Frontal cortex (tissue), 4 donors: ENCODE measurements around the gene DMWD. TPM values are rescaled to one million over a fixed set of nuclear protein-coding genes. Genes with fewer than 3 reads are reported as not detected.

Experiments used
- DNase-seq, 2 donors: peaks; one replicate each; pipeline ENCODE4 v3.0.0; 2012; ENCODE audit warnings: low spot score in 2 of 2
- FAIRE-seq: peaks from 2 replicates; lab custom pipeline; 2012; peaks lifted over from hg19 to GRCh38; lab: Jason Lieb, UNC
- total RNA-seq: library from RNA; depleted of rRNA; stranded (reverse); fragments of >200 nt; gene quantifications from one replicate; pipeline ENCODE4 v1.2.3, GENCODE V29; 2014
- donor health status: control.
- donor health status: control.
- donor health status: control.

The DMWD gene
- total RNA-seq, 1 donor from 2014 or later, result 47.7 TPM

DNA sequence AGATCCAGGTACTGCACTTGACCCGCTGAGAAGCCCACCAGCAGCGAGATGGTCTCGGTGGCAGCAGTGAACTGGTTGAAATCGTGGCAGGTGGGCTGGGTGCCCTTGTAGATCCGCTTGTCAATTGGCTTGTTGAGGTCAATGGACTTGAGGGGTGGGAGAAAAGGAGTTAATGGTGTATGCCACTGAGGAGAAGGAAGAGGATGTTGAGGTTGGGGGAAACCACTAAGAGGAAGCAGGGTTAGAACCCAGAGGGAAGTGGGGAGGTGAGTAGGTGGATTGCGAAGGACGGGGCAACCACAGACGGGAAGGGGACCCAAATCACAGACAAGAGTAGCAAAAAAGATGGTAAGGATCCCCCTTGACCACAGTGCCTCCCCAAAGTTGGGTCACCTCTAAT lies 1.7 kb downstream of the DMWD start:
- FAIRE-seq, result no peak
- DNase-seq, result peak; percentile 35 to 46

DNA sequence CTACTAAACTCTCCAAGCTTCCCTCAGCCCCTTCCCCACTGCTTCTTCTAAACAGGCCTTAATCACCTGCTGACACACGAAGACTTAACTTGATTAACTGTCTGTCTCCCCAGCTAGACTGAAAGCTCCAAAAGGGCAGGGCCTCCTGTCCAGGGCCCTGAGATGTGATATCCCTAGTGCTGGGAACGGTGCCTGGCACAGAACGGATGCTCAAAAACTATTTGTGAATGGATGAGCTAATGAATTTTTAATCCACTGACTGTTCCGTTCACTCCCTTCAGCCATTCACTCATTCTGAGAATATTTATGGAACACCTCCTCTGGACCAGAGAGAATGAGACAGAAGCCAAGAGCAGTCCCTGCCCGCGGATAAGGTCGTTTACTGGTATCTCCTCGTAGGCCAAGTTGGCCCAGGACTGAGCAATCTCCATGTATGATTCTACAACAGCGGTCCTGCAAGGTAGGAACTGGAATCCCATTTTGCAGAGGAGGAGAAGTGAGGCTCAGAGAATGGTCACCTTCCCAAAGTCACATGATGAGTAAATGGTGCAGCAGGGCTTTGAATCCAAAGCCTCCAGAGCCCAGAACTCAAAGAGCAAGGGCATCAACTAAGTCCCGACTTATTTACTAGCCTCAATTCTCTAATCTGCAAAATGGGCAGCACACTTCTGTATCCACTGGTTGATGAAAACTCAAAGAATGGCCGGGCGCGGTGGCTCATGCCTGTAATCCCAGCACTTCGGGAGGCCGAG lies 3.4 kb downstream of the DMWD start:
- no peak for FAIRE-seq
- no peak for DNase-seq

DNA sequence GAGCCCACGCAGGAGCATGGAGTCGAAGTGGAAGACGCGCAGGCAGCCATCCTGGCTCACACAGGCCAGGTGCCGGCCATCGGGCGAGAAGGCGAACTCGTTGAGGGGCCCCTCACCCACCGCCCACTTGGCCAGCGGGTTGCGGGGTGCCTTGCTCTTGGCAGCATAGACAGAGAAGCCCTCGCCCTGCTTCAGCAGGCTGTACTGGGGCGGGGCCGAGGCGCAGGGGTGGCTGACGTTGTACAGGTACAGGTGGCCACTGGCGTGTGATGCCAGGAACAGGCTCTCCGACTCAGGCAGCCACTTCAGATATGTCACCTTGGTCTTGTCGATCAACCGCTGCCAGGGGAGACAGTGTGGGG lies 6.1 kb downstream of the DMWD start:
- DNase-seq (peak in 1 of 2 donors; percentile 27), FAIRE-seq (no peak)

DNA sequence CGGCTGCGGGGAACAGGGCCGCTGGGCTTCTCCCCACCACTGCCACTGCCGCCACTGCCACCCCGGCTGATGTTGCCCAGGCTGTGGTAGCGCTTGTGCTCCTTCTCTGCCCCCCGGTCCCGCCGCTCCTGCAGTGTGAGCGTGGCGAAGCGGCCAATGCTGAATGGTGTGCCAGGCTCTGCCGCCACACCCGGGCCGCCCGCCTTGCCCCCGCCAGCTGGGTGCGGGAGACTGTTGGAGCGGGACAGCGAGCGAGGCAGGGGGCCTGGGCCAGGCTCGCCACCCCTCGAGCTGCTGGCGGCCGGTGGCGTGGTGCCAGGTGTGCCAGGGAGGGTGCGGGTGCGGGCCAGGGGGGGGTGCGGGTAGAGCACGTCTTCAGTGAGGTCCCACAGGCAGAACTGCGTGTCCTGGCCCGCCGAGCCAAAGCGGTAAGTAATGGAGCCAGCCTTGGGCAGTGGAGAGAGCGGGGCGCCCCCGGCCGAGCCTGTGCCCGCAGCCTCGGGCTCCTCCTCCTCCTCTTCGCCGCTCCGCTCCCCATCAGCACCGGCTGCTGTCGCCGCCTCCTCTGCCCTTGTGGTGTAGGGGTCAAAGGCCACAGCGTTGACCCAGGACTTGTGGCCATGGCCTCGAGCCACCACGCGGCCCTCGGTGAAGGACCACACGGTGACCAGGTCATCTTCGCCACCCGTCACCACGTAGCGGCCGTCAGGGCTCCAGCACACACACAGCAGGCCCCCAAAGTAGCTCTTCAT lies 6.7 kb downstream of the DMWD start:
- FAIRE-seq, result no peak
- peak in 1 of 2 donors; percentile 19 for DNase-seq

DNA sequence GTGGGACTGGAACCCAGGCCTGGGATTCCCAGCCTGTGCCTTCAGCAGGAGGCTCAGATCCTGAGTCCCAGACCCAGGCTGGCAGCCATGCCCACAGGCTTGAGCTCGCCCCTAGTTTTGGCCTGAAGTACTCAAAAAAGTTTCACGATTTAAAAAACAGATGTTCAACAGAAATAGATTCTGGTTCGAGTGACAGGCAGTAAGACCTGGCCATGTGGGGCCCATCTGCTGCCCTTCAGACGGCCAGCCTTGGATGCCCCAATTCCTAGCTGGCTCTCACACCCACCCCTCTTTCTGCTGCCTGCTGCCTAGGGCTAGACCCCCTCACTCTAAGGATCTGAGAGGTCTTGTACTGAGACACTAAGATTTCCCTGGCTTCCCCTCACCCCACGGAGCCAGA lies 7.5 kb downstream of the DMWD start:
- DNase-seq (peak in 1 of 2 donors; percentile 26), FAIRE-seq (no peak)

DNA sequence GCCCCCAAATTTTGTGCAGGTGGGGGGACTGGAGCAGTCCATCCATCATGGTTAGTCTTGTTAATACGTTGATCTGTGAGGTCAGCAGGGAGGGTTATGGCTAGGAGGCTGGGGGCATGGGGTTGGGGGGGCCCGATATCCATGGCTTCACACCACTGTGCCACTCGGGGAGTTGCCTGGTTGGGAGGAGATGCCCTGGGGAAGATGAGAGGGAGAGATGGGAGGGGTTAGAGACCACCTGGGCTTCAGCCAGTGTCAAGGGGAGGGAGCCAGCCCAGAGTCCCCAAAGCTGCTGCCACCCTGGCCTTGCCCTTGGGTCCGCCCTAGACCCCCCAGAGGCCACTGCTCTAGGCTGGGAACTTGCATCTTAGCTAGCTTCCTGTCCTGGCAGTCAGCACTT lies 8.5 kb downstream of the DMWD start:
- FAIRE-seq (no peak), DNase-seq (peak in 1 of 2 donors; percentile 23)

DNA sequence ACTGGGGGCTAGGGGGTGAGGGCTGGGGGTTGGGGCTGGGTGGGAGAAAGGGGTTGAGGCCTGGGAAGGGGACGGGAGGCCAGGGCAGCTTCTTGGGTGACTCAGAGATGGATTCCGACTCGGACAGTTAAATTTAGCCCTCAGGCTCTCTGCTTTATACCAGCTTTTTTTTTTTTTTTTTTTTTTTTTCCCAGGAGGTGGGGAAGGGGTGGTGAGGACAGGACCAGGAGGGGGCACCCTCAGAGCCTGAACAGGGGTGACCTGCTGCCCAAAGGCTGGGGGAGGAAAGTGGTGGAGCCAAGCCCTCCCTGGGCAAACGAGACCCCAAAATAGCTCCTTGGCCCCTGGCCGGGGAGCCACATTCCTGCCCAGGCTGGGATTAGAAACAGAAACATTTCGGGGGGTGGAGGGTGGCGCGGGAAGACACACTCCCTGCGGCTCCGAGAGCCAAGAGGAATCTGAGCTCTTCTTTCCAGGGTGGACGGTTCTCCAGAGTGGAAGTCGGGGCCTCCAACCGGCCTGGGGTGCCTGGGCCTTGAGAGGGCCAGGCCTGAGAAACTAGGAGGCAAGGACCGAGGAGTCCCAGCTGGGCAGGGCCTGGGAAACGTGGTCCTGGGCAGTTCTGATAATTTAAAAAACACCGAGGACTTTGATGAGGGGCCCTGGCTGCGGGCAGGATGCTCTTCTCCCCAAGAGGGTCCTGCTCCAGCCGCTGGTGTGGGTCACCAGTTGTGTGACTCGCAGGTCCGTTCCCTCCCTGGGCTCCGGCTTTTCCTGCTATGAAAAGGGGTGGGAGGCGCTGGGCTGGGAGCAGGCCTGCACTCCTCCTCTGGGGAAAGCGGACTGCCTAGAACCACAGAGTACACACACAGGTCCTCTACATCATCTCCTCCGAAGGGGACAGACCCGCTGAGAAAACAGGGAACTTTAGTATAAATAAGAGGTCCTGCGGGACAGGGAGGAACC lies 9.5 kb downstream of the DMWD start:
- peak in 1 of 2 donors; percentile 51 for DNase-seq
- no peak for FAIRE-seq

DNA sequence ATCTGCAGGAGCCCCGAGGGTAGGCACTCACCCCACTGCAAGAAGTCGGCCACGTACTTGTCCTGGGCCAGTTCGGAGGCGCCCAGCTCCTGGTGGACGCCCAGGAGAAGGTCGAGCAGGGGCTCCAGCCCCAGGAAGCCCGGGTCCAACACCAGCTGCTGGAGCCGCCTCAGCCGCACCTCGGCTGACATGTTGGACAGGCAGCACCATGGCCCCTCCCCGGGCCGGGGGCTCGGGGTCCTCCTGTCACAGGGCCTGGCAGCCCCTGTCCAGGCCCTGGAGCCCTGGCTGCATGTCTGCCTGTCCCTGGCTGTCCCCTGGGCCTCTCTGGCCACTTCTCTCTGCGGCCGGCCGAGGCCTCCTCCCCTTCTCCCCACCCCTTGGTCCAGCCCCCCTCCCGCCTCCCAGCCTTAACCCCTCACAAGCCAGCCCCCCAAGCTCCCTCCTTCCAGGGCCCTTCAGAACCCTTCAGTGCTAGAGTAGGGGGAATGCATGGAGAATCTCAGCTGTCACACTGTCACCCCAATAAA lies 10.4 kb downstream of the DMWD start, which contains the start of gene DMPK:
TSS of gene DMPK (minus strand) at position 329 of the 530 bp plus-strand sequence. CDS start at position 191, 138 bp downstream.
- DNase-seq (peak in 1 of 2 donors; percentile 69), FAIRE-seq (no peak)

DNA sequence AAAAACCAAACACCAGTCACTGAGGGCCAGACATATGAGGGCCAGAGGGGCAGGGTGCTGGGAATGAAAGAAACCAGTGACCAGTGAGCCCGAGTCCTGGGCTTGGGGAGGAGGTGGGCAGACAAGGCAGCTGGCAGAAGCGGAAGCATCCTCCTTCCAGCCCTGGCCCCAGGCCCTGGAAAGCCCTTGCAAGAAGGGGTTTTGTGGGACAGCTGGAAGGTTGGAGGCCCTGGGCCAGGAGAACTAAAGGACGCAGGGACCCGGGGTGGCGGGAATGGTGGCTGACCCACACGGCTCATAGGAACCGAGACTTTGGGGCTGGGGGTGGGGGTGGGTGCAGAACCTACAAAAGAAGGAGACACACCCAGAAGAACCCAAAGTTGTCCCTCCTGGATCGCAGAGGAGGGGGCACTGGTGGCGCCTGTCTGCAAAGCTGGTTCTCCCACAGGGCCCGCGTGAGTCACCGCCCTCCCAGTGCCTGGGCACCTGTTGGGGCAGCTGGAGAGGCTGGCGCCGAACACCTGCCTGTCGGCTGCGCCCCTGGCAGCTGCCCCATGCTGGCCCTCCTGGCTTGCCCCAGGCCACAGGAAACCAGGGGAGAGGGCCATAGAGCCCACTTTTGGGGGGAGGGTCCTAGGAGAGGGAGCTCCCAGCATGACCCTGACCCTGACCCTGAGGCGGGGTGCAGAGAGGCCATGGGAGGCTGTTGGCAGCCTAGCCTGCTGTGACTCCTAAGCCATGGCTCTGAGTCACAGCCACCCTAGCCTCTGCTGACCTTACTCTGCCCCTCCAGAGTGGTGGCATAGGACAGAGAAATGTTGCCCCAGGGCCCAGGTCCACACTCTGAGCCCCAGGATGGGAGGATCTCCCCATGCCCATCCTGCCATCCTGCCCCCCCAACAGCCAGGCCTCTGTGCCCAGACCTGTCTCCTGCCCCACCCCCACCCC lies 11.2 kb downstream of the DMWD start:
- peak in 1 of 2 donors; percentile 47 for DNase-seq
- FAIRE-seq, result no peak

DNA sequence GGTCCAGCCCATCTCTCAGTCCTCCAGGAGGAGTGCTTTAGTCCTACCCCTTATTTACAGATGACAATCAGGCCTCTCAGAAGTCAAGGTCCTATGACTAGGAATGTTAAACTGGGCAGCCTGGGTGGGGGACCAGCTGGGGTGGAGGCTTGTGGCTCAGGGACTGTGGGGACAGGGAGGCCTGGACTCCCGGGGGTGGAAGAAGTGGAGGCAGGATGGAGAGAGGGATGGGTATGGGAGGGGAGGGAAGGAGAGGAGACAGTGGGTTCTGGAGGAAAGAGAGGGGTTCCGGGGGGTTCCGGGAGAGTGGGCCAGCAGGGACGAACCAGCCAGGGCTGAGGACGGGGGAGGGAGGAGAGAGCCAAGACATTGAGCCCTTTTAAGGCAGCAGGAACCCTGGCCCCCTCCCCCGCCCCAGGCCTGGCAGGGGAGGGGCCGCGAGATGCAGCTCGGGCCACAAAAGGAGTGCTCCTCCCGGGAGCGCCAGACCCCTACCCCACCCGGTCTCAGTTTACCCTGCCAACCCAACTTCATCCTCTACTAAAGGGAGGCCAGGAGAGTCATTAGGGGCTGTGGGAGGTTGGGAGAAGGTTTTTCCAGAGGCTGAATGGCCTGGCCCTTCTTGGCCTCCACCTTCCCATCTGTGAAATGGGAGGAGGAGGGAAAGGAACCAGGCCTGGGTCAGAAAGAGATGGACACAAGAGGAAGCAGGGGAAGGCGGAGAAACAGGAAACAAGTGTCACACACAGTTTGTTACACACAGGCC lies 12.0 kb downstream of the DMWD start:
- no peak for FAIRE-seq
- peak in 1 of 2 donors; percentile 35 for DNase-seq

DNA sequence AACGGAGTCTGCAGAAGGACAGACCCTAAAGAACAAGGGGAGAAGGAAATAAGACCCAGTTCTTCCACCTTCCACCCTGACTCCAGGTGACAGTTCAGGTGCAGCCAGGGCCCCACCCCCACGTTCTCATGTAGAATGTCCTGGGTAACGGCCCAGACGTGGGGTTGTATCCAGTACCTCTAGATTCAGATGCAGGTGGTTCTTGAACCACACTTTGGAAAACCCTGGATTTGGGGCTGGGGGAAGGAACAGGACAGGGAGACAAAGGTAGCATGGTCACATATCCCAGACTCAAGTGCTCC lies 12.5 kb downstream of the DMWD start:
- FAIRE-seq (no peak), DNase-seq (peak in 1 of 2 donors; percentile 12)

DNA sequence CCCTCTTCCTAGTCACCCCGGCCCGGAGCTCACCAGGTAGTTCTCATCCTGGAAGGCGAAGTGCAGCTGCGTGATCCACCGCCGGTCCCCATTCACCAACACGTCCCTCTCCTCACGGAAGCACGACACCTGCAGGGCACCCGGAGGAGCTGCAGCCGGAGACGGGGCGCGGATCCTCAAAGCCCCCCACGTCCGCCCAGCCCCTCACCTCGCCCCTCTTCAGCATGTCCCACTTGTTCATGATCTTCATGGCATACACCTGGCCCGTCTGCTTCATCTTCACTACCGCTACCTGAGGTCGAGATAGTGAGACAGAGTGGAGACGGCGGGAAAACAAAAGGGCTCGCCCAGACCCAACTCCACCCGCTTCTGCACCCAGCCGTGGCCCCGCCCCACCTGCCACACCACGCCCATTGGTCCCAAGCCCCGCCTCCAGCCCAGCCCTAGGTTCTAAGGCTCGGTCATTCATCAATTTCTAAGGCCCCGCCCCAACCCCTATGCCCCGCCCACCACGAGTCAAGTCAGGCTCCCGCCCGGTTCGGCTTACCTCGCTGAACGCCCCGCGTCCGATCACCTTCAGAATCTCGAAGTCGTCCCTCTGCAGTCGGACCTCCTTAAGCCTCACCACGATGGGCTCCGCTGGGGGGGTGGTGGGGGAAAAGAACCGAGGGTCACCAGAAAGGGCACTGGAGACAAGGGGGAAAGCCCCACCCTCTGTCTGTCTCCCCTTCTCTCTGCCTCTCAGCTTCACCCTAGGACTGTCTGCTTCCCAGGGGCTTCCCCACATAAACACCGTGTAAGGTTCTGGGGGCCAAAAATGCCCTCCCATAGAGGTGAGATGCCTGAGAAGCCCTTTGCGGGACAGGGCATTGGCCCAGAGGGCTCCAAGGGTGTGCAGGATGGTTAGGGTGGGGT lies 13.2 kb downstream of the DMWD start:
- FAIRE-seq (no peak), DNase-seq (peak; percentile 25 to 70)

DNA sequence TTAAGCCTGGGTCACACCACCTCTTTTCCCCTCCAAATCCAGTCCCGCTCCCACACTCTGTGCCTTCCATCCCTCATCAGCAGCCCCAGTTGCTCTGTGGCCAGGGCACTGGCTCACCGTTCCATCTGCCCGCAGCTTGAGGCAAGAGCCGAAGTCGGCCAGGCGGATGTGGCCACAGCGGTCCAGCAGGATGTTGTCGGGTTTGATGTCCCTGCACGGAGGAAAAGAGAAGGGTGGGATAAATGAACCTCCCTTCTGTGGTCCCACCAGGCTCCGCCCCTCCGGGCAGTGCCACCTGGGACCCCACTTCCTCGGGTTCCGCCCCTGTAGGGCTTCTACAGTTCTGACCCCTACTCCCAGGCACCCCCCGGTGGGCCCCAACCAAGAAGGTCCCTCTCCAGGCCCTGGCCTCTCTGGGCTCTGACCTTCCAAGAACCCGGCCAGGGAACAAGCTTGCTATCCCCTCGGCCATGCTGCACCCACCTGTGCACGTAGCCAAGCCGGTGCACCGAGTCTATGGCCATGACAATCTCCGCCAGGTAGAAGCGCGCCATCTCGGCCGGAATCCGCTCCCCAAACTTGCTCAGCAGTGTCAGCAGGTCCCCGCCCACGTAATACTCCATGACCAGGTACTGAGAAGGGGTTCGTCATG lies 14.5 kb downstream of the DMWD start:
- DNase-seq (no peak), FAIRE-seq (no peak)

DNA sequence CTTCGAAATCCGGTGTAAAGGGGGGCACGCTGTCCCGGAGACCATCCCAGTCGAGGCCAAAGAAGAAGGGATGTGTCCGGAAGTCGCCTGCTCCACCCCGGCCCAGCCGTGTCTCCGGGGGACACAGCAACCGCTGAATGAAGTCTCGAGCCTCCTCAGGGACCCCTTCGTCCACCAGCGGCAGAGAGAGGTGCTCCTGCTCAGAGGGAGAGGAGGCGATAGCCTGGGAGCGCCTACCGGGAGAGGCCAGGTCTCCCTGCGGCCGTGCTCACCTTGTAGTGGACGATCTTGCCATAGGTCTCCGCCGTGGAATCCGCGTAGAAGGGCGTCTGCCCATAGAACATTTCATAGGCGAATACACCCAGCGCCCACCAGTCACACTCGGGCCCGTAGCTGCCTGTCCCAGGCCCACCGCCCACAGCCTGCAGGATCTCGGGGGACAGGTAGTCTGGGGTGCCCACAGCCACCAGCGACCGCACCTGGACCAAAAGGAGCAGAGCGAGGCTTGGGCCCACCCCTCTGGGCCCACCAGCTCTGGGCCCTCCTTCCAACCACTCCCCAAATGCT lies 15.2 kb downstream of the DMWD start:
- DNase-seq (no peak), FAIRE-seq (no peak)

DNA sequence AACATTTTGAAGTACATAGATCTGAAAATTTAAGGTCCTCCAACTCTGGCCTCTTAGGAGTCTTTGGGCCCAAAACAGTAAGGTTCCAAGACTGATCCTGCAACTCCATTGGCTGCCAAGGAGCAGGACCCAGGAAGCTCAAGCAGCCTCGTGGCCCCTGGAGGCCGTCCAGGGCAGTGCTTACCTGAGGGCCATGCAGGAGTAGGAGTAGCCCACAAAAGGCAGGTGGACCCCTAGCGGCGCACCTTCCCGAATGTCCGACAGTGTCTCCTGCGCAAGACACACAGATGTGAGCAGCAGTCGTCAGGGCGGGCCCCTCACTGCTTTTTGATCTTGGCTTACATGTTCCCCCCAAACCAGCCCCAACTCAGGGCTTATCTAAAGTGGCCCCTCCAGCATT lies 17.9 kb downstream of the DMWD start:
- no peak for FAIRE-seq
- no peak for DNase-seq

DNA sequence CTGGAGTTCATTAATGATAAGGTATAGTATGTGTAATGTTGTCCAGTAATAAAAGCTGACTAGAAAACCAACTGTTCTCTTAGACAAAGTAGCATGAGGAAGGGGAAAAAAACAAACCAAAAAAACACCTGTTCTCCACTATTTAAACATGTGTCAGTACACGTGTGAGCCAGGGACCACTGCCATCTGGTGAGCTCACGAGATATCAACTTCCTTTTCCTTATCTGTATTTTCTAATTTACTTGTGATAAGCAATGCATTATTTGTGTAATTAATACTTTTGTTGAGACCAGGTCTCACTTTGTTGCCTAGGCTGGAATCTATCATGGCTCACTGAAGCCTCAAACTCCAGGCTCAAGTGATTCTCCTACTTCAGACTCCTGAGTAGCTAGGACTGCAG lies 19.3 kb downstream of the DMWD start:
- DNase-seq (no peak), FAIRE-seq (no peak)
